ENCODE results near the gene ANGPTL2.

Gene ANGPTL2

DNA sequence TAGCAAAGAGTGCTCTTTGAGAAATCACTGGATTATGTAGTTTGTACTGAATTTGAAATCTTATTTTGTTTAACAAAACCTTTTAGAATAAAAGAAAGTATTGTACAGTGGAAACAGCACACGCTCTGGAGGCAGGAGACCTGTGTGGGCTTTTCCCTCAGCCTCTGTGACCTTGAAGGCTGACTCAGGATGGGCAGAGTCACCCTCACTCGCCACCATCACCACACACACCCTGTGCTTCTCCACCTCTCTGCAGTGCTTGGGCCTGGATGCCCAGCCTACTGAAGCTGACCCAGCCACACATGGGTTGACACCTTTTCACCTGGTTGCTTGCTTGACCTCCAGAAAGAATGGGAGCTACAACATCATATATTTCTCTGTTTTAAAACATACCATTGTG, 19.6 kb downstream of the ANGPTL2 start:
- TF ChIP-seq EZH2phosphoT487 (IDR thresholded peaks at IDR 0.05; ENCODE audit: borderline replicate concordance, low read length) = no peak
- TF ChIP-seq CTCF (IDR thresholded peaks at IDR 0.05; ENCODE audit: low read depth, low read length, poor library complexity, severe bottlenecking) = no peak
- Histone ChIP-seq H3K79me2 (ENCODE audit: control insufficient read depth, low read length) (no peaks in the 10 kb centered on the region), H3K36me3 (ENCODE audit: control insufficient read depth, low read length) (no peaks in the 10 kb centered on the region), H3F3A (ENCODE audit: control insufficient read depth, insufficient read depth) (no peaks in the 10 kb centered on the region), H3K9me2 (replicated peaks; ENCODE audit: control insufficient read depth, low read length) (no peaks in the 10 kb centered on the region), H3K27ac (ENCODE audit: low read depth, low read length) (no peak overlapping the region), H3K27me3 (ENCODE audit: control insufficient read depth, low read length) (no peaks in the 10 kb centered on the region), H3K9me3 (ENCODE audit: control insufficient read depth, insufficient read depth, low read length) (no peaks in the 10 kb centered on the region), H3K4me1 (ENCODE audit: control insufficient read depth, low read length) (no peaks in the 10 kb centered on the region), H4K20me1 (ENCODE audit: control insufficient read depth, insufficient read depth, low read depth, low read length) (no peaks in the 10 kb centered on the region), H3K4me2 (ENCODE audit: low read length) (no peak overlapping the region), H3K4me3 (ENCODE audit: low read length) (no peak overlapping the region)

GRCh38 chr9:127102176-127102575, 20.3 kb downstream of the ANGPTL2 start:
- H3F3A ChIP-seq (ENCODE audit: control insufficient read depth, insufficient read depth) = no peaks in the 10 kb centered on the region
- no peak overlapping the region for H3K4me2 ChIP-seq (ENCODE audit: low read length)
- no peaks in the 10 kb centered on the region for H3K4me1 ChIP-seq (ENCODE audit: control insufficient read depth, low read length)
- no peaks in the 10 kb centered on the region for H3K9me2 ChIP-seq (replicated peaks; ENCODE audit: control insufficient read depth, low read length)
- H3K36me3 ChIP-seq (ENCODE audit: control insufficient read depth, low read length) = no peaks in the 10 kb centered on the region
- no peak overlapping the region for H3K27ac ChIP-seq (ENCODE audit: low read depth, low read length)
- H3K79me2 ChIP-seq (ENCODE audit: control insufficient read depth, low read length) = no peaks in the 10 kb centered on the region
- TF ChIP-seq EZH2phosphoT487 (IDR thresholded peaks at IDR 0.05; ENCODE audit: borderline replicate concordance, low read length) = no peak
- TF ChIP-seq CTCF (IDR thresholded peaks at IDR 0.05; ENCODE audit: low read depth, low read length, poor library complexity, severe bottlenecking) = no peak
- no peaks in the 10 kb centered on the region for H3K27me3 ChIP-seq (ENCODE audit: control insufficient read depth, low read length)
- no peak overlapping the region for H3K4me3 ChIP-seq (ENCODE audit: low read length)
- H3K9me3 ChIP-seq (ENCODE audit: control insufficient read depth, insufficient read depth, low read length) = no peaks in the 10 kb centered on the region
- no peaks in the 10 kb centered on the region for H4K20me1 ChIP-seq (ENCODE audit: control insufficient read depth, insufficient read depth, low read depth, low read length)

- TF ChIP-seq CTCF (IDR thresholded peaks at IDR 0.05; ENCODE audit: low read depth, low read length, poor library complexity, severe bottlenecking) (no peak), EZH2phosphoT487 (IDR thresholded peaks at IDR 0.05; ENCODE audit: borderline replicate concordance, low read length) (no peak)
- Histone ChIP-seq H4K20me1 (ENCODE audit: control insufficient read depth, insufficient read depth, low read depth, low read length) (no peaks in the 10 kb centered on the region), H3K4me2 (ENCODE audit: low read length) (no peak overlapping the region), H3K9me3 (ENCODE audit: control insufficient read depth, insufficient read depth, low read length) (no peaks in the 10 kb centered on the region), H3K27me3 (ENCODE audit: control insufficient read depth, low read length) (no peaks in the 10 kb centered on the region), H3K4me3 (ENCODE audit: low read length) (no peak overlapping the region), H3K27ac (ENCODE audit: low read depth, low read length) (no peak overlapping the region), H3K79me2 (ENCODE audit: control insufficient read depth, low read length) (no peaks in the 10 kb centered on the region), H3K9me2 (replicated peaks; ENCODE audit: control insufficient read depth, low read length) (no peaks in the 10 kb centered on the region), H3K36me3 (ENCODE audit: control insufficient read depth, low read length) (no peaks in the 10 kb centered on the region), H3F3A (ENCODE audit: control insufficient read depth, insufficient read depth) (no peaks in the 10 kb centered on the region), H3K4me1 (ENCODE audit: control insufficient read depth, low read length) (no peaks in the 10 kb centered on the region)
Measured at GRCh38 chr9:127099664-127100063, 22.8 kb downstream of the ANGPTL2 start.
